ENCODE data around the gene BMPR1B. TPM values are rescaled to one million over a fixed set of nuclear protein-coding genes. Genes with fewer than 3 reads are reported as not detected.

Gene BMPR1B
- total and polyA plus RNA-seq, 2 of the 8 experiments (the other 6 are each of a cell fraction or from before 2014, with no cell fraction given), result 0.14 to 1.1 TPM

- Histone ChIP-seq H3K4ac (replicated peaks; ENCODE audit: insufficient read length, low read depth, low read length) (no peak overlapping the region), H3K23me2 (ENCODE audit: low read depth, low read length) (no peaks in the 10 kb centered on the region), H3K14ac (ENCODE audit: insufficient read length) (no peak overlapping the region), H2BK15ac (ENCODE audit: low read length) (no peak overlapping the region), H3K4me2 (ENCODE audit: insufficient read depth in 1 of 2, low read depth in 2 of 2, low read length in 2 of 2) (no peak overlapping the region), H4K8ac (ENCODE audit: extremely low read depth, insufficient read depth, low read length) (no peak overlapping the region), H3K27ac (ENCODE audit: low read depth, low read length) (no peak overlapping the region), H3K9ac (replicated peaks in 1 of 4; ENCODE audit: extremely low read depth in 1 of 4, low read depth in 3 of 4, low read length in 3 of 4) (no peak overlapping the region), H3K18ac (ENCODE audit: extremely low read depth, low read length) (no peak overlapping the region), H2BK120ac (replicated peaks; ENCODE audit: low read depth, low read length) (no peak overlapping the region), H4K5ac (ENCODE audit: insufficient read length, low read depth, low read length) (no peak overlapping the region), H4K20me1 (replicated peaks in 1 of 2; ENCODE audit: control insufficient read depth in 1 of 2, insufficient read depth in 2 of 2, low read length in 2 of 2) (no peaks in the 10 kb centered on the region), H2AFZ (ENCODE audit: low read length) (peak overlapping the region; percentile 6; the same call in 1 of the 2 replicates), H2BK20ac (ENCODE audit: low read length) (no peak overlapping the region), H3K56ac (replicated peaks; ENCODE audit: insufficient read length, low read depth, low read length) (no peak overlapping the region), H3K4me1 (replicated peaks in 1 of 4; ENCODE audit: control insufficient read depth in 3 of 4, insufficient read depth in 4 of 4, low read length in 3 of 4) (peaks cover 0 to 3% (median 0%) of the 10 kb centered on the region in 4 experiments; a peak in 1 of 7 replicates), H3K4me3 (ENCODE audit: extremely low read depth in 1 of 4, insufficient read depth in 2 of 4, low read depth in 3 of 4, low read length in 4 of 4) (no peak overlapping the region), H2BK5ac (ENCODE audit: low read depth, low read length) (no peak overlapping the region), H3K36me3 (ENCODE audit: control insufficient read depth in 2 of 4, insufficient read depth in 4 of 4, low read length in 3 of 4) (no peaks in the 10 kb centered on the region), H2BK12ac (ENCODE audit: low read depth, low read length) (no peak overlapping the region), H3K79me2 (ENCODE audit: control insufficient read depth in 1 of 2, insufficient read depth in 2 of 2, low read length in 2 of 2) (no peaks in the 10 kb centered on the region), H2AK5ac (ENCODE audit: low read depth, low read length) (no peak overlapping the region), H3K9me3 (ENCODE audit: insufficient read depth in 2 of 2, low read depth in 1 of 2, low read length in 1 of 2) (no peaks in the 10 kb centered on the region), H4K91ac (replicated peaks; ENCODE audit: insufficient read length, low read length) (no peak overlapping the region), H3K23ac (ENCODE audit: insufficient read length) (no peak overlapping the region), H3K27me3 (replicated peaks in 1 of 4; ENCODE audit: control insufficient read depth in 3 of 4, extremely low read depth in 1 of 4, insufficient read depth in 3 of 4, low read length in 3 of 4) (no peaks in the 10 kb centered on the region), H3K79me1 (ENCODE audit: low read depth, low read length) (no peaks in the 10 kb centered on the region)
- no peak for DNase-seq (ENCODE audit: low read depth in 1 of 2, low spot score in 2 of 2)
- WGBS, 2 experiments (ENCODE audit: extremely low coverage in 1 of 2, insufficient coverage in 1 of 2, insufficient read length in 1 of 2, insufficient replicate concordance in 2 of 2, low coverage in 1 of 2, low lambda C conversion rate in 2 of 2, missing lambda C conversion rate in 1 of 2), result 94% methylated on average over 1 of the region's 1 CpG; no CpG with 5 or more reads in 1 of the 2 experiments
- POLR2A ChIA-PET (ENCODE audit: partially characterized antibody), result no interaction called here
- CTCF ChIA-PET (ENCODE audit: partially characterized antibody), result interaction anchor here (2.9 kb wide), 1 partner anchor 13 kb away, joined by 8 read pairs; no protein-coding TSS in a partner anchor
- FAIRE-seq, result no peak
- TF ChIP-seq SUZ12 (IDR thresholded peaks at IDR 0.05; ENCODE audit: low read length) (no peak), SIN3A (conservative IDR thresholded peaks at IDR 0.05 in 1 of 2, IDR thresholded peaks at IDR 0.05 in 1 of 2; ENCODE audit: low read depth in 1 of 2, low read length in 2 of 2) (no peak), CTCF (IDR thresholded peaks at IDR 0.05; ENCODE audit: control extremely low read depth in 1 of 3, insufficient read depth in 1 of 3, low read depth in 1 of 3, low read length in 3 of 3) (no peak), BRCA1 (IDR thresholded peaks at IDR 0.05; ENCODE audit: low read depth, low read length) (no peak), RNF2 (IDR thresholded peaks at IDR 0.05; ENCODE audit: borderline replicate concordance, low read depth, low read length, missing control alignments, poor library complexity, severe bottlenecking) (no peak), BCL11A (IDR thresholded peaks at IDR 0.05; ENCODE audit: low read depth in 2 of 2, low read length in 2 of 2) (no peak), CHD1 (IDR thresholded peaks at IDR 0.05; ENCODE audit: low read depth, low read length) (no peak), SAP30 (IDR thresholded peaks at IDR 0.05; ENCODE audit: insufficient read depth, insufficient replicate concordance, low read length) (no peak), PHF8 (conservative IDR thresholded peaks at IDR 0.05; ENCODE audit: low read depth, low read length) (no peak), JUND (IDR thresholded peaks at IDR 0.05; ENCODE audit: low read length) (no peak), EZH2 (IDR thresholded peaks at IDR 0.05; ENCODE audit: low read depth, low read length, severe bottlenecking) (no peak)
These were observed 203.0 kb downstream of the BMPR1B start for GRCh38 chr4:94960708-94961107.

All from H1 (cell line).